ENCODE data around the gene CSE1L.
"Not testable (repeated sequence)": the region's sequence is repeated elsewhere in the genome, so short reads cannot be mapped to it uniquely, and the experiment has no call there.

Gene CSE1L

DNA sequence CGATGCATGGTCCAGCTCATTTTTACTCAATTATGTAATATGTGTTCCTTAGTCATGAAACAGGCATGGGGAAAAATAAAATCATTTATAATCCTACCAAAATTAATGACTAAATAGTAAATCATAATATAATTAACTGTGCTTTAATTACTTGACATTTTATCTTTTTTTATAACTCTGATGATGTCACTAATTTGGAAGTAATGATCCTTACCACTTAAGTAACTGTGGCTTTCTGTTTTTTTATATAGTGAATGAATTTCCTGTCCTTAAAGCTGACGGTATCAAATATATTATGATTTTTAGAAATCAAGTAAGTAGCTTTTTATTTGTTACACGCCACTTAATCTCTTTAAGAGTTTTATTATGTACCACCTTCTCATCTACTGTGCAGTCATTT, 32.2 kb downstream of the CSE1L start:
- Histone ChIP-seq H3K4me1 (ENCODE audit: control insufficient read depth, insufficient read depth, low read length) (no peaks in the 10 kb centered on the region), H3K27me3 (ENCODE audit: control insufficient read depth, insufficient read depth, low read length) (no peaks in the 10 kb centered on the region), H3K9me3 (replicated peaks; ENCODE audit: low read length) (no peaks in the 10 kb centered on the region), H3K9ac (ENCODE audit: low read depth, low read length) (no peak overlapping the region), H3K4me2 (ENCODE audit: low read length) (no peak overlapping the region), H3K36me3 (ENCODE audit: insufficient read depth, low read length) (peaks cover 57% of the 10 kb centered on the region), H3K4me3 (ENCODE audit: low read length) (no peak overlapping the region)

DNA sequence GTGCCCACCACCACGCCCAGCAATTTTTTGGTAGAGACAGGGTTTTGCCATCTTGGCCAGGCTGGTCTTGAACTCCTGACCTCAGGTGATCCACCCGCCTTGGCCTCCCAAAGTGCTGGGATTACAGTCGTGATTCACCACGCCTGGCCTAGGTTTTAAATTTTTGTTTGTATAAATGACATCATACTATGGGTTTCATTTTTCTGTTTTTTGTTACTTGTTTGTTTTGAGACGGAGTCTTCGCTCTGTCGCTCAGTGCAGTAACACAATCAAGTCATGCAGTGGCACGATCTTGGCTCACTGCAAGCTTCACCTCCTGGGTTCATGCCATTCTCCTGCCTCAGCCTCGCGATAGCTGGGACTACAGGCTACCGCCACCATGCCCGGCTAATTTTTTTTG, 36.2 kb downstream of the CSE1L start:
- H3K4me3 ChIP-seq (ENCODE audit: low read length); H3K27me3 ChIP-seq (ENCODE audit: control insufficient read depth, insufficient read depth, low read length); H3K4me1 ChIP-seq (ENCODE audit: control insufficient read depth, insufficient read depth, low read length); H3K9ac ChIP-seq (ENCODE audit: low read depth, low read length); H3K9me3 ChIP-seq (replicated peaks; ENCODE audit: low read length); H3K4me2 ChIP-seq (ENCODE audit: low read length): not testable (repeated sequence)
- H3K36me3 ChIP-seq (ENCODE audit: insufficient read depth, low read length), result peaks cover 62% of the 10 kb centered on the region

DNA sequence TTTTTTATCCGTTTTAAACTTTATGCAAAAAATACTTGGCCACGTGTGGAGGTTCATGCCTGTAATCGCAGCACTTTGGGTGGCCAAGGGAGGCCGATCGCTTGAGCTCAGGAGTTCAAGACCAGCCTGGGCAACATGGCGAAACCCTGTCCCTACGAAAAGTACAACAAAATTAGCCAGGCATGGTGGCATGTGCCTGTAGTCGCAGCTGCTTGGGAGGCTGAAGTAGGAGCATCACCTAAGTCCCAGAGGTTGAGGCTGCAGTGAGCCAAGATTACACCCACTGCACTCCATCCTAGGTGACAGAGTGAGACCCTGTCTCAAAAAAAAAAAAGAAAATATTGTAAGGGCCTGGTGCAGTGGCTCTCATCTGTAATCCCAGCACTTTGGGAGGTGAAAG, 45.0 kb downstream of the CSE1L start:
- H3K36me3 ChIP-seq (ENCODE audit: insufficient read depth, low read length), result peaks cover 73% of the 10 kb centered on the region
- no peak overlapping the region for H3K4me2 ChIP-seq (ENCODE audit: low read length)
- H3K9me3 ChIP-seq (replicated peaks; ENCODE audit: low read length), result no peaks in the 10 kb centered on the region
- H3K4me3 ChIP-seq (ENCODE audit: low read length), result no peak overlapping the region
- H3K27me3 ChIP-seq (ENCODE audit: control insufficient read depth, insufficient read depth, low read length), result no peaks in the 10 kb centered on the region
- H3K9ac ChIP-seq (ENCODE audit: low read depth, low read length), result no peak overlapping the region
- no peaks in the 10 kb centered on the region for H3K4me1 ChIP-seq (ENCODE audit: control insufficient read depth, insufficient read depth, low read length)

DNA sequence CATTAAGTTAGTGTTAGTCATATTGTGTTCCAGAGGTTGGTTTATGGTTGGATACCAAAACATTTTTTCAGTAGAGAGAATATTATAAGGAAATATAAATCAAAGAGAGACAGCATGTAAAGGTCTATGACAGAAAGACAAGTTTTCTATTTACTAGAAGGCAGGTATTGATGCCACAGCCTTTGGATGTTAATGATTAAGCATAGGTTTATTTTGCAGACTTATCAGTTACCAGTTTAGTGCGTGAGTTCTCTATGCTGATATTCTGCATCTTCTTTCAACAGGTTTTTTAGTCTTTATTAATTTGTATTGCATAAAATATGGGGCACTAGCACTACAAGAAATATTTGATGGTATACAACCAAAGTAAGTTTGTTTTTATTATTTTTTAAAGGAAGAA, 45.6 kb downstream of the CSE1L start:
- H3K4me3 ChIP-seq (ENCODE audit: low read length), result no peak overlapping the region
- no peak overlapping the region for H3K4me2 ChIP-seq (ENCODE audit: low read length)
- H3K9ac ChIP-seq (ENCODE audit: low read depth, low read length), result no peak overlapping the region
- H3K4me1 ChIP-seq (ENCODE audit: control insufficient read depth, insufficient read depth, low read length), result no peaks in the 10 kb centered on the region
- H3K9me3 ChIP-seq (replicated peaks; ENCODE audit: low read length), result no peaks in the 10 kb centered on the region
- H3K27me3 ChIP-seq (ENCODE audit: control insufficient read depth, insufficient read depth, low read length), result no peaks in the 10 kb centered on the region
- H3K36me3 ChIP-seq (ENCODE audit: insufficient read depth, low read length), result peaks cover 75% of the 10 kb centered on the region

DNA sequence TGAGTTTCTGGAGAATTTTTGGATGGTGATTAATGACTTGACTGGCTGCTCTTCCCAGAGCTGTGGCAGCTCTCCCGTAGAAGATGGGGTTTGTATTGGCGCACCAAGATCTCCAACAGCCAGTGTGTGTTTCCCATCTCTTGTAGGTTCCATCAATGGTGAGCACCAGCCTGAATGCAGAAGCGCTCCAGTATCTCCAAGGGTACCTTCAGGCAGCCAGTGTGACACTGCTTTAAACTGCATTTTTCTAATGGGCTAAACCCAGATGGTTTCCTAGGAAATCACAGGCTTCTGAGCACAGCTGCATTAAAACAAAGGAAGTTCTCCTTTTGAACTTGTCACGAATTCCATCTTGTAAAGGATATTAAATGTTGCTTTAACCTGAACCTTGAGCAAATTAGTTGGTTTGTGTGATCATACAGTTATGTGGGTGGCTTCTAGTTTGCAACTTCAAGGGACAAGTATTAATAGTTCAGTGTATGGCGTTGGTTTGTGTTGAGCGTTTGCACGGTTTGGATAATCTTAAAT, 50.2 kb downstream of the CSE1L start:
- H3K4me2 ChIP-seq (ENCODE audit: low read length), result no peak overlapping the region
- H3K27me3 ChIP-seq (ENCODE audit: control insufficient read depth, insufficient read depth, low read length), result no peaks in the 10 kb centered on the region
- H3K36me3 ChIP-seq (ENCODE audit: insufficient read depth, low read length), result peaks cover 60% of the 10 kb centered on the region
- no peaks in the 10 kb centered on the region for H3K9me3 ChIP-seq (replicated peaks; ENCODE audit: low read length)
- H3K4me3 ChIP-seq (ENCODE audit: low read length), result no peak overlapping the region
- no peaks in the 10 kb centered on the region for H3K4me1 ChIP-seq (ENCODE audit: control insufficient read depth, insufficient read depth, low read length)
- H3K9ac ChIP-seq (ENCODE audit: low read depth, low read length), result no peak overlapping the region

DNA sequence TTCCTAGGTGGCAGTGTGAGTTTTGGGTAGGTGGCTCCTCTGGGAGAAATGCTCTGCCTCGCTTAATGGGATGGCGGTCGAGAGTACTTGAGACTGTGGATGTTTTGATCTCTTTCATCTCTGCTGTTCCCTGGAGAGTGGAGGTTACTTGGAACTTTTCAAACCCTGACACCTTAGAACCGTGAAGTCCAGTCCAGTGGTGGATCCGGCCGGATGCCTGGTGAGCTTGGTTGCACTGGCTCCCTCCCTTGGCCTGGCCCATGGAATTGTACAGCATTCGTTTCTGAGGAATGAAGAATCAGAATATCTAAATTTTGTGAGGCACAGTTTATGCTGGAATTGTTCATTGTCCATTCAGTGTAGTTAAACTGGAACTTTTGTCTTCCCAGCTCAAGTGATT, 51.0 kb downstream of the CSE1L start:
- no peaks in the 10 kb centered on the region for H3K4me1 ChIP-seq (ENCODE audit: control insufficient read depth, insufficient read depth, low read length)
- no peak overlapping the region for H3K4me3 ChIP-seq (ENCODE audit: low read length)
- no peaks in the 10 kb centered on the region for H3K27me3 ChIP-seq (ENCODE audit: control insufficient read depth, insufficient read depth, low read length)
- no peak overlapping the region for H3K9ac ChIP-seq (ENCODE audit: low read depth, low read length)
- H3K4me2 ChIP-seq (ENCODE audit: low read length), result no peak overlapping the region
- H3K36me3 ChIP-seq (ENCODE audit: insufficient read depth, low read length), result peaks cover 62% of the 10 kb centered on the region
- H3K9me3 ChIP-seq (replicated peaks; ENCODE audit: low read length), result no peaks in the 10 kb centered on the region

DNA sequence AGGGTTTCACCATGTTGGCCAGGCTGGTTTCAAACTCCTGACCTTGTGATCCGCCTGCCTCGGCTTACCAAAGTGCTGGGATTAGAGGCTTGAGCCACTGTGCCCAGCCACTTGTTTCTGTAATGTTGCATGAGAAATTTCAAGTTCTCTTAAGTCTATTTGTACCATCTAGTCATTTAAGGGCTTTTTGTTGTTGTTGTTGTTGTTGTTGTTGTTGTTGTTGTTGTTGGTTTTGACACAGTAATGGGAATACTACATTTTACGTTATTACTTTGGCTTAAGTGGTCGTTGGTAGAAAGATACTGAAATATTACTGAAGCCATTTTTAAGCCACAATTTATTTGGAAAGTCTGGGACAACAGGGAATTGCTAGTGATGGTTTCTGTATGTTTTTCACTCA, 52.0 kb downstream of the CSE1L start:
- Histone ChIP-seq H3K4me1 (ENCODE audit: control insufficient read depth, insufficient read depth, low read length) (no peaks in the 10 kb centered on the region), H3K27me3 (ENCODE audit: control insufficient read depth, insufficient read depth, low read length) (no peaks in the 10 kb centered on the region), H3K36me3 (ENCODE audit: insufficient read depth, low read length) (peaks cover 69% of the 10 kb centered on the region), H3K9ac (ENCODE audit: low read depth, low read length) (no peak overlapping the region), H3K4me2 (ENCODE audit: low read length) (no peak overlapping the region), H3K4me3 (ENCODE audit: low read length) (no peak overlapping the region), H3K9me3 (replicated peaks; ENCODE audit: low read length) (no peaks in the 10 kb centered on the region)

DNA sequence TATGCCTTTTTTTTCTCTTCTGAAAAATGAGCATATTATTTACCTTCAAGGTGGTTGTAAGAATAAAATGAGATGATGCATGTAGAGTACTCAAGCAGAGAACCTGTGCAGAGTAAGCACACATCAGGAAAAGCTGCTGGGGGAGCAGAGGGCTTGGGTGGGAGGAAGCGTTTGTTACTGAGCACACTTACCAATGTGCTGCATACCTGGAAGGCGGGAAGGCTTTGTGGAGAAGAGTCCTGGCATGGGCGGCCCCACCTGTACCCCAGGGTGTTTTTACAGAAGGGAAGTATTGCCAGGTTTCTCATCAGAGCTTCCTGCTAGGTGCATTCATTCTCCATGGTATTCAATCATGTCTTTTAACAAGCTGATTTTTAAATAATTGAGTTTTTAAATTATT, 52.9 kb downstream of the CSE1L start:
- no peaks in the 10 kb centered on the region for H3K27me3 ChIP-seq (ENCODE audit: control insufficient read depth, insufficient read depth, low read length)
- no peaks in the 10 kb centered on the region for H3K9me3 ChIP-seq (replicated peaks; ENCODE audit: low read length)
- no peak overlapping the region for H3K9ac ChIP-seq (ENCODE audit: low read depth, low read length)
- no peak overlapping the region for H3K4me2 ChIP-seq (ENCODE audit: low read length)
- H3K36me3 ChIP-seq (ENCODE audit: insufficient read depth, low read length), result peaks cover 76% of the 10 kb centered on the region
- H3K4me3 ChIP-seq (ENCODE audit: low read length), result no peak overlapping the region
- H3K4me1 ChIP-seq (ENCODE audit: control insufficient read depth, insufficient read depth, low read length), result no peaks in the 10 kb centered on the region

DNA sequence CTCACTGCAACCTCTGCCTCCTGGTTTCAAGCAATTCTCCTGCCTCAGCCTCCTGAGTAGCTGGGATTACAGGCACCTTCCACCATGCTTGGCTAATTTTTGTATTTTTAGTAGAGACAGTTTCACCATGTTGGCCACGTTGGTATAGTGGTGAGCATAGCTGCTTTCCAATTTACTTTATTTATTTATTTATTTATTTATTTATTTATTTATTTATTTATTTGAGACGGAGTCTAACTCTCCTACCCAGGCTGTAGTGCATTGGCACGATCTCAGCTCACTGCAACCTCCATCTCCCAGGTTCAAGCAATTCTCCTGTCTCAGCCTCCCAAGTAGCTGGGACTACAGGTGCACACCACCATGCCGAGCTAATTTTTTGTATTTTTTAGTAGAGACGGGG, 54.2 kb downstream of the CSE1L start:
- not testable (repeated sequence) for H3K9ac ChIP-seq (ENCODE audit: low read depth, low read length); H3K4me3 ChIP-seq (ENCODE audit: low read length); H3K4me2 ChIP-seq (ENCODE audit: low read length); H3K27me3 ChIP-seq (ENCODE audit: control insufficient read depth, insufficient read depth, low read length); H3K9me3 ChIP-seq (replicated peaks; ENCODE audit: low read length); H3K4me1 ChIP-seq (ENCODE audit: control insufficient read depth, insufficient read depth, low read length)
- peaks cover 70% of the 10 kb centered on the region for H3K36me3 ChIP-seq (ENCODE audit: insufficient read depth, low read length)

DNA sequence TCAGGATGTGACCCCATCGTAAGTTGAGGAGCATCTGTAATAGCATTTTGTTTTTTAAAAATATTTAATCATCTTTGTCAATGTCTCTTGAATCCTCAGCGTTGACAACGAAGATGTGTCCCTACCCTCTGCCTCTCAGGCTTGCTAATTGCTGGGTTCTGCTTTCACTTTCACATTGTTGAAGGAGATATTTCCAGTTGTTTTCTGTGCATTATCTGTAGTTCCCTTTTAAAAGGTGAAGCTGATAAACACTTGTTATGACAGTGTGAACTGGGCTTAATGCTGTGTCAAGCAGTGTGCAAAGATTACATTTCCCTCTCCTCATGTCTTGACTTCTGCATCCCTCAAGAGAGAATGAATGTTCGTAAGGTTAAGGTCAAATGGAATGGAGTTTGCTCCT, 54.9 kb downstream of the CSE1L start:
- Histone ChIP-seq H3K4me3 (ENCODE audit: low read length) (no peak overlapping the region), H3K4me2 (ENCODE audit: low read length) (no peak overlapping the region), H3K9ac (ENCODE audit: low read depth, low read length) (no peak overlapping the region), H3K9me3 (replicated peaks; ENCODE audit: low read length) (no peaks in the 10 kb centered on the region), H3K36me3 (ENCODE audit: insufficient read depth, low read length) (peaks cover 68% of the 10 kb centered on the region), H3K4me1 (ENCODE audit: control insufficient read depth, insufficient read depth, low read length) (no peaks in the 10 kb centered on the region), H3K27me3 (ENCODE audit: control insufficient read depth, insufficient read depth, low read length) (no peaks in the 10 kb centered on the region)

DNA sequence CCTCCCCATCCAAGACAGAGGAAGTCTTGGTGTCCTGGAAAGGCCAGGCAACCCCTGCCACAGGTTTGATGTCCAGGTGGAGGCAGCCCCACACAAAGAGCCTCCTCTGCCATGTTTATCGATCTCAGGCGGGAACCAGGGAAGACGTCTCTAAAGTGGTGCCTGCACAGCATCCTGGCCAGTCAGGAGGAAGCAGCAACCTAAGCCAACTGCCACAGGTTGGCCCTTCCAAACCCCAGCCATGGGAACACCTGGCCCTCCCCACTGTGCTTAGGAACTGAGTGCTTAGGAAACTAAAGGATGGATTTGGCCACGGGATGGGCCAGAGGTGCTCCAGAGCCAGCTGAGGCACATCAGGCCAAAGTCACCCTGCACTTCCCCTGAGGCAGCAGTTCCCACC, 56.9 kb downstream of the CSE1L start:
- Histone ChIP-seq H3K4me3 (ENCODE audit: low read length) (no peak overlapping the region), H3K4me1 (ENCODE audit: control insufficient read depth, insufficient read depth, low read length) (no peaks in the 10 kb centered on the region), H3K9me3 (replicated peaks; ENCODE audit: low read length) (no peaks in the 10 kb centered on the region), H3K36me3 (ENCODE audit: insufficient read depth, low read length) (peaks cover 55% of the 10 kb centered on the region), H3K9ac (ENCODE audit: low read depth, low read length) (no peak overlapping the region), H3K27me3 (ENCODE audit: control insufficient read depth, insufficient read depth, low read length) (no peaks in the 10 kb centered on the region), H3K4me2 (ENCODE audit: low read length) (no peak overlapping the region)

DNA sequence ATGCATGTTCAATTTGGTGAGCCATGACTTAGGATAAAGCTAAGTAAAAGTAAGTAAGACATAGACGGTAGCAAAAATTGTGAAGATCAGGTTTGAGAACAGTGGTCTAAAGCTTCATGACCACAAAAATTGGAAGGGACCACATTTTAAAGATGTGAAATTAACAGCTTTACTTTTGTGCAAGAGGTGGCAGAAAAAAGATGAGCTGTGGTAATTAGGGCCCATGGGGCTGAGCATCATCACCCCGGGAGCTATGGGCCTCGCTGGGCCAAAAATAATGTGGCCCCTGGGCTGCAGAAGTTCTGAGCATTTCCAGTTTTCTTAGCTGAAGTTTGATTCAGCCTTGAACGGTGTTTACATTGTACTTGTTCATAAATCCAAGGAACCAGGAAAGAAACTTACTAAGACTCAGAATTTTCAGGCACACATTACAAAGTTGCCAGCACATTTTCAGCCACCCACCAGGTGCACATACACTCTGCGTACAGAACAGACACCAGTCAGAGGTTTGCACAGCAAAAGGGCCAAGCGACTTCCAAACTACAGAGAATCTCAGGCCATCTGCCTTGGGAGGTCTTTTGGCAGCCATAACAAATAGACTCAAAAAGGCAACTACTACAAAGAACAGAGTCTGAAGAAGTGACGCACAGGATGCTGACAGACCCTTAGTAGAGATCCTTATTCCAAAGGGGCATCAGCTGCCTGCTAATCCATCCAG, 57.7 kb downstream of the CSE1L start:
- Histone ChIP-seq H3K4me1 (ENCODE audit: control insufficient read depth, insufficient read depth, low read length) (no peaks in the 10 kb centered on the region), H3K9me3 (replicated peaks; ENCODE audit: low read length) (no peaks in the 10 kb centered on the region), H3K4me2 (ENCODE audit: low read length) (no peak overlapping the region), H3K9ac (ENCODE audit: low read depth, low read length) (no peak overlapping the region), H3K27me3 (ENCODE audit: control insufficient read depth, insufficient read depth, low read length) (no peaks in the 10 kb centered on the region), H3K4me3 (ENCODE audit: low read length) (no peak overlapping the region), H3K36me3 (ENCODE audit: insufficient read depth, low read length) (peaks cover 49% of the 10 kb centered on the region)

All from skeletal muscle satellite cell (primary cell).